NCI-H748 (cell line): ENCODE measurements around the gene IL4.
"Not testable (repeated sequence)": the region's sequence is repeated elsewhere in the genome, so short reads cannot be mapped to it uniquely, and the experiment has no call there.

Experiments used
- DNase-seq: peaks from one replicate; lab custom pipeline; 2025; ENCODE audit not compliant: unreplicated experiment; lab: John Stamatoyannopoulos, UW

IL4 gene

GRCh38 chr5:132689513-132689912 is 15.7 kb downstream of the IL4 start:
- DNase-seq = no peak

GRCh38 chr5:132690156-132690555 is 16.4 kb downstream of the IL4 start:
- DNase-seq = no peak

- not testable (repeated sequence) for DNase-seq
Measured at GRCh38 chr5:132691755-132692631, 18.2 kb downstream of the IL4 start.

- no peak for DNase-seq
Measured at GRCh38 chr5:132692632-132692967, 18.8 kb downstream of the IL4 start.

- no peak for DNase-seq
Measured at GRCh38 chr5:132695956-132696355, 22.2 kb downstream of the IL4 start.

- no peak for DNase-seq
Measured at GRCh38 chr5:132704875-132705274, 31.1 kb downstream of the IL4 start.

GRCh38 chr5:132708645-132709044 is 34.9 kb downstream of the IL4 start:
- no peak for DNase-seq

- no peak for DNase-seq
Measured at GRCh38 chr5:132714456-132715307, 40.9 kb downstream of the IL4 start.

GRCh38 chr5:132718544-132719312 is 44.9 kb downstream of the IL4 start:
- DNase-seq = no peak

GRCh38 chr5:132725745-132726144 is 52.0 kb downstream of the IL4 start:
- DNase-seq = no peak

GRCh38 chr5:132729896-132730295 is 56.1 kb downstream of the IL4 start:
- no peak for DNase-seq
